ENCODE results near the gene ATXN2L. TPM values are rescaled to one million over a fixed set of nuclear protein-coding genes. Genes with fewer than 3 reads are reported as not detected.

Gene ATXN2L
- total and polyA plus RNA-seq, 2 of the 13 experiments (the other 11 are each of a cell fraction or from before 2014, with no cell fraction given), result 40.8 to 55.1 TPM

DNA sequence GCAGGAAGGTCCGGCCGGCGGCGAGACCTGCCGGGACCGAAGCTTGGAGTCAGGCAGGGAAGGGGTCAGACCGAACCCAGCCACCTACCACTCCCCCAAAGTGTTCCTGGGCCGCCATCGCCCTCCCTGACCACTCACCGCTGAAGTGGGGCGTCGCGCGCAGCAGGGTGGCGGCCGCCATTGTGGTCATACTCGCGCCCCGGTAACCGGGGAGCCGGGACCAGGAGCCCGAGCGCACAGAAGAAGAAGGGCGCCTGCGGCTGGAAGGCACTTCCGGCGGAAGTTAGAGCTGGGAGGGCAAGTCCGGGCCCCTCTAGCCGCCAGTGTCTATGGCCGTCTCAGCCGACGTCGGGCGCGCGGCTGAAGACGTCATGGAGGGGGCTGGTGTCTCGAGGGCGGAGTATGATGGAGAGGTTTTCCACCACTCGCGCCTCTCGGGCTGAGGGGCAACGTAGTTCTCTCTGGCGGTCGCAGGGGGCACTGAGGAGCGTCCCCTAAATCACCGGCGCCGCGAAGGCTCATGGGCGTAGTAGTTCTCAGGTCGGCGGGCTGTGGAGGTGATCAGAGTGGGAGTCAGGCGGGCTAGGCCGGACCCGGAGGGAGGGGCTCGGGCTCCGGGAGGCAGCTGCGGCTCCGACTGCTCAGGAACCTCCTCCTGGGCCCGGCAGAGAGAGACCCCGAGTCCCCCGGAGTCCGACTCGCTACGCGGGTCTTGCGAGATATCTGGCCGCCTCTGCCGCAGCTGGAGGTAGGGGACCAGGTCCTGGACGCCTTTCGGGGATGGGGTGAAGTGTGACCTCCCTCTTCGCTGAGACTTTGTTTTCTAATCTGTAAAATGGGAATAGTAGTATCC lies 23.5 kb downstream of the ATXN2L start, which contains the start of gene TUFM (continued):
- TF ChIP-seq, protein P1, sequence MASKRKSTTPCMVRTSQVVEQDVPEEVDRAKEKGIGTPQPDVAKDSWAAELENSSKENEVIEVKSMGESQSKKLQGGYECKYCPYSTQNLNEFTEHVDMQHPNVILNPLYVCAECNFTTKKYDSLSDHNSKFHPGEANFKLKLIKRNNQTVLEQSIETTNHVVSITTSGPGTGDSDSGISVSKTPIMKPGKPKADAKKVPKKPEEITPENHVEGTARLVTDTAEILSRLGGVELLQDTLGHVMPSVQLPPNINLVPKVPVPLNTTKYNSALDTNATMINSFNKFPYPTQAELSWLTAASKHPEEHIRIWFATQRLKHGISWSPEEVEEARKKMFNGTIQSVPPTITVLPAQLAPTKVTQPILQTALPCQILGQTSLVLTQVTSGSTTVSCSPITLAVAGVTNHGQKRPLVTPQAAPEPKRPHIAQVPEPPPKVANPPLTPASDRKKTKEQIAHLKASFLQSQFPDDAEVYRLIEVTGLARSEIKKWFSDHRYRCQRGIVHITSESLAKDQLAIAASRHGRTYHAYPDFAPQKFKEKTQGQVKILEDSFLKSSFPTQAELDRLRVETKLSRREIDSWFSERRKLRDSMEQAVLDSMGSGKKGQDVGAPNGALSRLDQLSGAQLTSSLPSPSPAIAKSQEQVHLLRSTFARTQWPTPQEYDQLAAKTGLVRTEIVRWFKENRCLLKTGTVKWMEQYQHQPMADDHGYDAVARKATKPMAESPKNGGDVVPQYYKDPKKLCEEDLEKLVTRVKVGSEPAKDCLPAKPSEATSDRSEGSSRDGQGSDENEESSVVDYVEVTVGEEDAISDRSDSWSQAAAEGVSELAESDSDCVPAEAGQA (IDR thresholded peaks at IDR 0.05; ENCODE audit: low read depth), result peak; percentile 97
- TF ChIP-seq, protein P1 (CRISPR knock-in tag; IDR thresholded peaks at IDR 0.05; ENCODE audit: borderline replicate concordance), result no peak
- TF ChIP-seq ZNF230 (CRISPR knock-in tag; IDR thresholded peaks at IDR 0.05) (peak; percentile 45; the same call in 1 of the 2 replicates), ETV5 (CRISPR knock-in tag; IDR thresholded peaks at IDR 0.05; ENCODE audit: borderline replicate concordance) (peak; percentile 88), ZNF839 (CRISPR knock-in tag; IDR thresholded peaks at IDR 0.05; ENCODE audit: borderline replicate concordance) (peak; percentile 90; the same call in 1 of the 2 replicates), FOXP1 (IDR thresholded peaks at IDR 0.05) (peak; percentile 28; the same call in 1 of the 2 replicates), FOXP1 (CRISPR knock-in tag; IDR thresholded peaks at IDR 0.05) (no peak), ZNF83 (CRISPR knock-in tag; IDR thresholded peaks at IDR 0.05; ENCODE audit: borderline replicate concordance) (peak; percentile 96; the same call in 1 of the 2 replicates), ZFP36L2 (CRISPR knock-in tag; IDR thresholded peaks at IDR 0.05) (peak; percentile 46; the same call in 1 of the 2 replicates), SETDB1 (CRISPR knock-in tag; IDR thresholded peaks at IDR 0.05; ENCODE audit: borderline replicate concordance) (no peak), ZNF776 (CRISPR knock-in tag; IDR thresholded peaks at IDR 0.05) (peak; percentile 89), ZNF232 (CRISPR knock-in tag; IDR thresholded peaks at IDR 0.05; ENCODE audit: borderline replicate concordance) (peak; percentile 90; the same call in 1 of the 2 replicates), KAT8 (CRISPR knock-in tag; IDR thresholded peaks at IDR 0.05) (peak; percentile 100)
- TF ChIP-seq, protein P2, sequence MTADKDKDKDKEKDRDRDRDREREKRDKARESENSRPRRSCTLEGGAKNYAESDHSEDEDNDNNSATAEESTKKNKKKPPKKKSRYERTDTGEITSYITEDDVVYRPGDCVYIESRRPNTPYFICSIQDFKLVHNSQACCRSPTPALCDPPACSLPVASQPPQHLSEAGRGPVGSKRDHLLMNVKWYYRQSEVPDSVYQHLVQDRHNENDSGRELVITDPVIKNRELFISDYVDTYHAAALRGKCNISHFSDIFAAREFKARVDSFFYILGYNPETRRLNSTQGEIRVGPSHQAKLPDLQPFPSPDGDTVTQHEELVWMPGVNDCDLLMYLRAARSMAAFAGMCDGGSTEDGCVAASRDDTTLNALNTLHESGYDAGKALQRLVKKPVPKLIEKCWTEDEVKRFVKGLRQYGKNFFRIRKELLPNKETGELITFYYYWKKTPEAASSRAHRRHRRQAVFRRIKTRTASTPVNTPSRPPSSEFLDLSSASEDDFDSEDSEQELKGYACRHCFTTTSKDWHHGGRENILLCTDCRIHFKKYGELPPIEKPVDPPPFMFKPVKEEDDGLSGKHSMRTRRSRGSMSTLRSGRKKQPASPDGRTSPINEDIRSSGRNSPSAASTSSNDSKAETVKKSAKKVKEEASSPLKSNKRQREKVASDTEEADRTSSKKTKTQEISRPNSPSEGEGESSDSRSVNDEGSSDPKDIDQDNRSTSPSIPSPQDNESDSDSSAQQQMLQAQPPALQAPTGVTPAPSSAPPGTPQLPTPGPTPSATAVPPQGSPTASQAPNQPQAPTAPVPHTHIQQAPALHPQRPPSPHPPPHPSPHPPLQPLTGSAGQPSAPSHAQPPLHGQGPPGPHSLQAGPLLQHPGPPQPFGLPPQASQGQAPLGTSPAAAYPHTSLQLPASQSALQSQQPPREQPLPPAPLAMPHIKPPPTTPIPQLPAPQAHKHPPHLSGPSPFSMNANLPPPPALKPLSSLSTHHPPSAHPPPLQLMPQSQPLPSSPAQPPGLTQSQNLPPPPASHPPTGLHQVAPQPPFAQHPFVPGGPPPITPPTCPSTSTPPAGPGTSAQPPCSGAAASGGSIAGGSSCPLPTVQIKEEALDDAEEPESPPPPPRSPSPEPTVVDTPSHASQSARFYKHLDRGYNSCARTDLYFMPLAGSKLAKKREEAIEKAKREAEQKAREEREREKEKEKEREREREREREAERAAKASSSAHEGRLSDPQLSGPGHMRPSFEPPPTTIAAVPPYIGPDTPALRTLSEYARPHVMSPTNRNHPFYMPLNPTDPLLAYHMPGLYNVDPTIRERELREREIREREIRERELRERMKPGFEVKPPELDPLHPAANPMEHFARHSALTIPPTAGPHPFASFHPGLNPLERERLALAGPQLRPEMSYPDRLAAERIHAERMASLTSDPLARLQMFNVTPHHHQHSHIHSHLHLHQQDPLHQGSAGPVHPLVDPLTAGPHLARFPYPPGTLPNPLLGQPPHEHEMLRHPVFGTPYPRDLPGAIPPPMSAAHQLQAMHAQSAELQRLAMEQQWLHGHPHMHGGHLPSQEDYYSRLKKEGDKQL (CRISPR knock-in tag; IDR thresholded peaks at IDR 0.05; ENCODE audit: low read depth), result 0 out of 2 replicates have a peak, but pooled peaks have one; percentile 45
- TF ChIP-seq, protein P3, sequence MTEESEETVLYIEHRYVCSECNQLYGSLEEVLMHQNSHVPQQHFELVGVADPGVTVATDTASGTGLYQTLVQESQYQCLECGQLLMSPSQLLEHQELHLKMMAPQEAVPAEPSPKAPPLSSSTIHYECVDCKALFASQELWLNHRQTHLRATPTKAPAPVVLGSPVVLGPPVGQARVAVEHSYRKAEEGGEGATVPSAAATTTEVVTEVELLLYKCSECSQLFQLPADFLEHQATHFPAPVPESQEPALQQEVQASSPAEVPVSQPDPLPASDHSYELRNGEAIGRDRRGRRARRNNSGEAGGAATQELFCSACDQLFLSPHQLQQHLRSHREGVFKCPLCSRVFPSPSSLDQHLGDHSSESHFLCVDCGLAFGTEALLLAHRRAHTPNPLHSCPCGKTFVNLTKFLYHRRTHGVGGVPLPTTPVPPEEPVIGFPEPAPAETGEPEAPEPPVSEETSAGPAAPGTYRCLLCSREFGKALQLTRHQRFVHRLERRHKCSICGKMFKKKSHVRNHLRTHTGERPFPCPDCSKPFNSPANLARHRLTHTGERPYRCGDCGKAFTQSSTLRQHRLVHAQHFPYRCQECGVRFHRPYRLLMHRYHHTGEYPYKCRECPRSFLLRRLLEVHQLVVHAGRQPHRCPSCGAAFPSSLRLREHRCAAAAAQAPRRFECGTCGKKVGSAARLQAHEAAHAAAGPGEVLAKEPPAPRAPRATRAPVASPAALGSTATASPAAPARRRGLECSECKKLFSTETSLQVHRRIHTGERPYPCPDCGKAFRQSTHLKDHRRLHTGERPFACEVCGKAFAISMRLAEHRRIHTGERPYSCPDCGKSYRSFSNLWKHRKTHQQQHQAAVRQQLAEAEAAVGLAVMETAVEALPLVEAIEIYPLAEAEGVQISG (CRISPR knock-in tag; IDR thresholded peaks at IDR 0.05), result peak; percentile 100
